CD4-positive, alpha-beta T cell (primary cell): ENCODE results near the gene PRKG1. TPM values are rescaled to one million over a fixed set of nuclear protein-coding genes. Genes with fewer than 3 reads are reported as not detected.

ENCODE experiments used
- ATAC-seq: fragments of 200-7000 bp; cut with Tn5 transposase; one replicate; pipeline ENCODE4 v1.10.0; 2022; ENCODE audit warnings: mild to moderate bottlenecking; ENCODE audit not compliant: poor library complexity
- CTCF ChIA-PET: fragments of 350-600 bp; sonication (Branson Sonifier 250); formaldehyde crosslinking; loops from one replicate; lab custom pipeline; 2021; ENCODE audit warnings: antibody characterized with exemption, inconsistent platforms; lab: Charles Lee
- POLR2A ChIA-PET: fragments of 350-600 bp; sonication (Branson Sonifier 250); formaldehyde crosslinking; loops from one replicate; lab custom pipeline; 2021; ENCODE audit warnings: antibody characterized with exemption, inconsistent platforms; lab: Charles Lee
- DNase-seq, 14 experiments: peaks; one replicate each; pipeline ENCODE4 v3.0.0-alpha.2; 2013 to 2020; ENCODE audit warnings: mixed read lengths in 2 of 14
- H3K27ac ChIP-seq, 2 donors: one replicate each; pipeline versions ENCODE4 v1.5.1 to v1.7.0; 2013; ENCODE audit warnings: low read length in 2 of 2, low read depth in 1 of 2, mild to moderate bottlenecking in 1 of 2
- H3K27me3 ChIP-seq, 2 experiments: 1 replicate in 1 of 2; 2 replicates in 1 of 2; pipeline versions ENCODE4 v1.6.1 to v1.7.0; 2013; ENCODE audit warnings: low read length in 2 of 2, control low read depth in 1 of 2, mild to moderate bottlenecking in 1 of 2, moderate library complexity in 1 of 2; ENCODE audit not compliant: insufficient read depth in 2 of 2, control insufficient read depth in 1 of 2
- H3K36me3 ChIP-seq: one replicate; pipeline ENCODE4 v1.6.1; 2013; ENCODE audit warnings: low read length, control low read depth; ENCODE audit not compliant: insufficient read depth
- H3K4me1 ChIP-seq: one replicate; pipeline ENCODE4 v1.6.1; 2013; ENCODE audit warnings: low read length, control low read depth; ENCODE audit not compliant: insufficient read depth
- H3K4me3 ChIP-seq: one replicate; pipeline ENCODE4 v1.5.1; 2013; ENCODE audit warnings: mild to moderate bottlenecking, low read length, moderate library complexity
- H3K9me3 ChIP-seq, 2 experiments: 1 replicate in 1 of 2; 2 replicates in 1 of 2; pipeline versions ENCODE4 v1.6.1 to v1.7.0; 2013; ENCODE audit warnings: low read length in 2 of 2, mild to moderate bottlenecking in 2 of 2, control low read depth in 1 of 2, moderate library complexity in 1 of 2; ENCODE audit not compliant: control insufficient read depth in 1 of 2, insufficient read depth in 1 of 2
- H3K27ac Mint-ChIP-seq: one replicate; pipeline ENCODE4 v1.8.0; 2020; ENCODE audit warnings: mixed read lengths
- H3K27me3 Mint-ChIP-seq: one replicate; pipeline ENCODE4 v1.8.0; 2021; ENCODE audit warnings: mixed read lengths
- H3K36me3 Mint-ChIP-seq: one replicate; pipeline ENCODE4 v1.8.0; 2021; ENCODE audit warnings: low read depth, mixed read lengths
- H3K4me1 Mint-ChIP-seq: one replicate; pipeline ENCODE4 v1.8.0; 2021; ENCODE audit warnings: low read depth, mixed read lengths
- H3K4me3 Mint-ChIP-seq: one replicate; pipeline ENCODE4 v1.8.0; 2020; ENCODE audit warnings: mild to moderate bottlenecking, mixed read lengths
- H3K9me3 Mint-ChIP-seq: one replicate; pipeline ENCODE4 v1.8.0; 2020; ENCODE audit warnings: mixed read lengths
- CTCF ChIP-seq: fragments of 200-600 bp; IDR thresholded peaks from one replicate; pipeline ENCODE4 v1.8.0; 2022; ENCODE audit warnings: antibody characterized with exemption, mild to moderate bottlenecking
- intact Hi-C, 2 experiments: fragments of 100-400 bp; cut with DNase I in 1 of 2; cut with micrococcal nuclease in 1 of 2; formaldehyde crosslinking; loops; one replicate each; pipeline versions ENCODE4 v1.15.1 to v1.9.0; 2023 to 2025; cut with DNase I, micrococcal nuclease
- total RNA-seq, 174 experiments: library from RNA in 2 of 174; stranded (reverse) in 2 of 174; gene quantifications; one replicate each; pipeline ENCODE4 v1.2.3 and lab custom pipeline; 2021 to 2026

The PRKG1 gene
- total RNA-seq, 2 experiments from 2014 or later, result 0.31 TPM; not detected in 1

- no peak for TF ChIP-seq CTCF
- Mint-ChIP-seq H3K9me3 (no peaks in the 10 kb centered on the region), H3K4me3 (no peak overlapping the region), H3K4me1 (no peaks in the 10 kb centered on the region), H3K27ac (no peak overlapping the region), H3K27me3 (peaks cover 3% of the 10 kb centered on the region), H3K36me3 (no peaks in the 10 kb centered on the region)
- Histone ChIP-seq H3K27ac (no peak overlapping the region), H3K4me3 (no peak overlapping the region), H3K9me3 (no peaks in the 10 kb centered on the region), H3K27me3 (peaks cover 0 to 5% of the 10 kb centered on the region in 2 experiments), H3K36me3 (no peaks in the 10 kb centered on the region), H3K4me1 (no peaks in the 10 kb centered on the region)
- DNase-seq, result no peak
- no peak for ATAC-seq
- ChIA-PET POLR2A (no interaction called here), CTCF (interaction anchor here (2.0 kb wide), 1 partner anchor 10 kb away, joined by 4 read pairs; no protein-coding TSS in a partner anchor)
- intact Hi-C loops, result no loop called here
Observed at GRCh38 chr10:51635436-51635835, 561.1 kb downstream of the PRKG1 start.

- no peak for ATAC-seq
- no peaks in the 10 kb centered on the region for H3K9me3 ChIP-seq
Observed at GRCh38 chr10:51638211-51638610, 563.9 kb downstream of the PRKG1 start.

GRCh38 chr10:51638737-51639136 lies 564.5 kb downstream of the PRKG1 start:
- Mint-ChIP-seq H3K4me1 (no peaks in the 10 kb centered on the region), H3K4me3 (no peak overlapping the region), H3K27me3 (no peaks in the 10 kb centered on the region), H3K9me3 (no peaks in the 10 kb centered on the region), H3K27ac (no peak overlapping the region), H3K36me3 (no peaks in the 10 kb centered on the region)
- H3K4me3 ChIP-seq, result no peak overlapping the region
- no peaks in the 10 kb centered on the region for H3K4me1 ChIP-seq
- intact Hi-C loops, result no loop called here
- CTCF ChIA-PET, result no interaction called here
- POLR2A ChIA-PET, result no interaction called here
- no peak for TF ChIP-seq CTCF
- H3K9me3 ChIP-seq, result no peaks in the 10 kb centered on the region
- ATAC-seq (no peak), DNase-seq (no peak)
- H3K36me3 ChIP-seq, result no peaks in the 10 kb centered on the region
- no peak overlapping the region for H3K27ac ChIP-seq
- H3K27me3 ChIP-seq, result peaks cover 0 to 5% of the 10 kb centered on the region in 2 experiments

More at GRCh38 chr10:51638211-51638610, 563.9 kb downstream of the PRKG1 start:
- intact Hi-C loops, result no loop called here
- Mint-ChIP-seq H3K36me3 (no peaks in the 10 kb centered on the region), H3K4me3 (no peak overlapping the region), H3K9me3 (no peaks in the 10 kb centered on the region), H3K27me3 (no peaks in the 10 kb centered on the region), H3K4me1 (no peaks in the 10 kb centered on the region), H3K27ac (no peak overlapping the region)
- POLR2A ChIA-PET, result no interaction called here
- no peak for DNase-seq
- H3K27me3 ChIP-seq, result peaks cover 0 to 5% of the 10 kb centered on the region in 2 experiments
- no peak overlapping the region for H3K27ac ChIP-seq
- no peaks in the 10 kb centered on the region for H3K36me3 ChIP-seq
- TF ChIP-seq CTCF, result no peak
- H3K4me1 ChIP-seq, result no peaks in the 10 kb centered on the region
- CTCF ChIA-PET, result no interaction called here
- H3K4me3 ChIP-seq, result no peak overlapping the region
